Astrocyte (in vitro differentiated cells and primary cell): ENCODE measurements around the gene TSEN54. TPM values are rescaled to one million over a fixed set of nuclear protein-coding genes. Genes with fewer than 3 reads are reported as not detected.

Experiments
- DNase-seq: peaks from one replicate; pipeline ENCODE4 v3.0.0-alpha.2; 2010; ENCODE audit warnings: low read depth
- FAIRE-seq: peaks from 2 replicates; lab custom pipeline; 2011; peaks lifted over from hg19 to GRCh38; lab: Jason Lieb, UNC
- H2AFZ ChIP-seq: 2 replicates; pipeline ENCODE4 v1.6.0; 2012; ENCODE audit warnings: low read depth, low read length, inconsistent platforms
- H3K27ac ChIP-seq: 2 replicates; pipeline ENCODE4 v1.5.1; 2011; ENCODE audit warnings: low read depth, low read length, inconsistent platforms
- H3K27me3 ChIP-seq: 2 replicates; pipeline ENCODE4 v1.6.0; 2011; ENCODE audit warnings: low read length, inconsistent platforms; ENCODE audit not compliant: insufficient read depth
- H3K36me3 ChIP-seq: 2 replicates; pipeline ENCODE4 v1.5.1; 2011; ENCODE audit warnings: low read length, inconsistent platforms; ENCODE audit not compliant: insufficient read depth
- H3K4me1 ChIP-seq: 2 replicates; pipeline ENCODE4 v1.5.1; 2011; ENCODE audit warnings: low read length, inconsistent platforms; ENCODE audit not compliant: insufficient read depth
- H3K4me2 ChIP-seq: 2 replicates; pipeline ENCODE4 v1.6.0; 2012; ENCODE audit warnings: low read length, inconsistent platforms
- H3K4me3 ChIP-seq: 2 replicates; pipeline ENCODE4 v1.5.1; 2011; ENCODE audit warnings: low read depth, mild to moderate bottlenecking, low read length, inconsistent platforms; ENCODE audit not compliant: insufficient read depth
- H3K79me2 ChIP-seq: 2 replicates; pipeline ENCODE4 v1.6.0; 2012; ENCODE audit warnings: mild to moderate bottlenecking, low read length, inconsistent platforms; ENCODE audit not compliant: insufficient read depth
- H3K9ac ChIP-seq: 2 replicates; pipeline ENCODE4 v1.6.0; 2012; ENCODE audit warnings: mild to moderate bottlenecking, low read length, inconsistent platforms
- H3K9me3 ChIP-seq: 2 replicates; pipeline ENCODE4 v1.5.1; 2012; ENCODE audit warnings: low read depth, mild to moderate bottlenecking, low read length, inconsistent platforms; ENCODE audit not compliant: insufficient read depth
- H4K20me1 ChIP-seq: 2 replicates; pipeline ENCODE4 v1.6.0; 2012; ENCODE audit warnings: low read length, inconsistent platforms; ENCODE audit not compliant: insufficient read depth
- H3K27ac Mint-ChIP-seq: one replicate; pipeline ENCODE4 v1.8.0; 2021; ENCODE audit warnings: mild to moderate bottlenecking, mixed read lengths; ENCODE audit not compliant: unreplicated experiment
- H3K27me3 Mint-ChIP-seq: one replicate; pipeline ENCODE4 v1.8.0; 2021; ENCODE audit warnings: low read depth, mixed read lengths; ENCODE audit not compliant: unreplicated experiment
- H3K36me3 Mint-ChIP-seq: one replicate; pipeline ENCODE4 v1.8.0; 2021; ENCODE audit warnings: low read depth, mixed read lengths; ENCODE audit not compliant: unreplicated experiment
- H3K4me1 Mint-ChIP-seq: one replicate; pipeline ENCODE4 v1.8.0; 2021; ENCODE audit warnings: low read depth, mixed read lengths; ENCODE audit not compliant: unreplicated experiment
- H3K4me3 Mint-ChIP-seq: one replicate; pipeline ENCODE4 v1.8.0; 2021; ENCODE audit warnings: mild to moderate bottlenecking, moderate library complexity, mixed read lengths; ENCODE audit not compliant: unreplicated experiment
- H3K9me3 Mint-ChIP-seq: one replicate; pipeline ENCODE4 v1.8.0; 2021; ENCODE audit warnings: mild to moderate bottlenecking, mixed read lengths; ENCODE audit not compliant: unreplicated experiment
- EZH2 ChIP-seq: IDR thresholded peaks from 2 replicates; pipeline ENCODE4 v1.6.1; 2012; ENCODE audit warnings: mild to moderate bottlenecking, low read length, inconsistent platforms; ENCODE audit not compliant: insufficient read depth
- total RNA-seq: library from RNA; stranded (reverse); gene quantifications from 2 replicates; pipeline ENCODE4 v1.2.1, GENCODE V29; 2021
- TF ChIP-seq, protein P1 (sequence below): IDR thresholded peaks from 2 replicates; pipeline ENCODE4 v1.5.1; 2011; ENCODE audit warnings: low read depth, mild to moderate bottlenecking, inconsistent platforms, low read length, moderate library complexity; ENCODE audit not compliant: insufficient read depth

The TSEN54 gene
- total RNA-seq, 1 donor from 2014 or later, result 16.5 TPM

DNA sequence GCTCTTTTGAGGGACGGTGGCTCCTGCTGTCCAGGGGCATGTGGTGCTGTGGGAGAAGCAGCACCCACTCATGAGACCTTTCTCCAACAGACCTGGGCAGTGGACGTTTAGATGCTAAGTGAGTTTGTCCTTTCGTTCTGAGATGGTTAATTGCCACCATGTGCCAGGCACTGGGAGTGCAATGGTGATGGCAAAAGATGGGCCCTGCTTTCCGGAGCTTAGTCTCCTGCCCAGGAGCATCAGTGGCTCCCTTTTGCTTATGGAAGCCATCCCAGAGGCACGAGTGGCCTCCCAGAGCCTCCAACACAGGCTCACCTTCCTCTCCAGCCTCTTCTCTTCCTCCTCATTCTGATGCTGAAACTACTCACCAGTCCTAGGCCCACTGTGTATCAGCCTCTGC lies 29.4 kb upstream of the TSEN54 start:
- Histone ChIP-seq H2AFZ (no peak overlapping the region), H3K27ac (no peak overlapping the region), H4K20me1 (peaks cover 33% of the 10 kb centered on the region), H3K4me2 (no peak overlapping the region), H3K9ac (no peak overlapping the region), H3K4me1 (peaks cover 9% of the 10 kb centered on the region), H3K27me3 (no peaks in the 10 kb centered on the region), H3K79me2 (peaks cover 5% of the 10 kb centered on the region), H3K4me3 (no peak overlapping the region), H3K9me3 (no peaks in the 10 kb centered on the region), H3K36me3 (no peaks in the 10 kb centered on the region)
- H3K4me1 Mint-ChIP-seq, result peaks cover 8% of the 10 kb centered on the region
- DNase-seq (no peak), FAIRE-seq (no peak)
- no peak overlapping the region for H3K27ac Mint-ChIP-seq
- peaks cover 2% of the 10 kb centered on the region for H3K9me3 Mint-ChIP-seq
- peaks cover 12% of the 10 kb centered on the region for H3K36me3 Mint-ChIP-seq
- TF ChIP-seq EZH2, result no peak
- TF ChIP-seq, protein P1, sequence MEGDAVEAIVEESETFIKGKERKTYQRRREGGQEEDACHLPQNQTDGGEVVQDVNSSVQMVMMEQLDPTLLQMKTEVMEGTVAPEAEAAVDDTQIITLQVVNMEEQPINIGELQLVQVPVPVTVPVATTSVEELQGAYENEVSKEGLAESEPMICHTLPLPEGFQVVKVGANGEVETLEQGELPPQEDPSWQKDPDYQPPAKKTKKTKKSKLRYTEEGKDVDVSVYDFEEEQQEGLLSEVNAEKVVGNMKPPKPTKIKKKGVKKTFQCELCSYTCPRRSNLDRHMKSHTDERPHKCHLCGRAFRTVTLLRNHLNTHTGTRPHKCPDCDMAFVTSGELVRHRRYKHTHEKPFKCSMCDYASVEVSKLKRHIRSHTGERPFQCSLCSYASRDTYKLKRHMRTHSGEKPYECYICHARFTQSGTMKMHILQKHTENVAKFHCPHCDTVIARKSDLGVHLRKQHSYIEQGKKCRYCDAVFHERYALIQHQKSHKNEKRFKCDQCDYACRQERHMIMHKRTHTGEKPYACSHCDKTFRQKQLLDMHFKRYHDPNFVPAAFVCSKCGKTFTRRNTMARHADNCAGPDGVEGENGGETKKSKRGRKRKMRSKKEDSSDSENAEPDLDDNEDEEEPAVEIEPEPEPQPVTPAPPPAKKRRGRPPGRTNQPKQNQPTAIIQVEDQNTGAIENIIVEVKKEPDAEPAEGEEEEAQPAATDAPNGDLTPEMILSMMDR, result no peak
- H3K4me3 Mint-ChIP-seq, result no peak overlapping the region
- H3K27me3 Mint-ChIP-seq, result no peaks in the 10 kb centered on the region

DNA sequence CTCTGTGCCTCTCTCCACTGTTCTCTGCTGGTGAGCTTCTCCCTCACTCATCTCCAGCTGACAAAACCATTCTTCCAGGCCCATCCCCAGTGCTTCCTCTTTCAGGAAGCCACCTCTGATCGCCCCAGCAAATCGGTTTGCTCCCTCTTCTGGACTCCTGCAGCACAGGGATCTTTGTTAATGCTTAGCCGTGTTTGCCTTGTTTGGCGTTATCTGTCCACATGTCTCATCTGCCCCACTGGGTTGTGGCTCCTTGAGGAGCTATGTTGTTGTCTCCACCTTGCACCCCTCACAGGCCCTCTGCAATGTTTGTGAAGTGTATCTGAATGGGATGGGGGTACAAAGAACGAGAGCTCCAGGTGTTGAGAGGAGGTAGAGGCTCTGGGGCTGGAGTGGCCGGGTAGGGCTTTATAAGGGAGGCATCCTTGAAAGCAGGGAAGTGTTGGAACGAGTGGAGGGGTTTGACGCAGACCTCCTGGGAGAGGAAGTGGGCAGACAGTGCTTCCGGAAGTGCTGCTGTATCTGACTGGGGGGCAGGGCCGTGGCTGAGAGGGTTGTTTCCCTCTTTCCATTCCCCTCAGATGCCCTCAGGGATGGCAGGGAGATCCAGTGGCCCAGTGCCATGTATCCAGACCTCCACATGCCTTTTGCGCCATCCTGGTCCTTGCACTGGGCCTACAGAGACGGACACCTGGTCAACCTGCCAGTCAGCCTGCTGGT lies 28.8 kb upstream of the TSEN54 start:
- Histone ChIP-seq H2AFZ (no peak overlapping the region), H3K4me1 (peaks cover 9% of the 10 kb centered on the region), H3K4me2 (peak overlapping the region; percentile 35), H3K9me3 (no peaks in the 10 kb centered on the region), H4K20me1 (peaks cover 32% of the 10 kb centered on the region), H3K27me3 (no peaks in the 10 kb centered on the region), H3K4me3 (no peak overlapping the region), H3K79me2 (peaks cover 5% of the 10 kb centered on the region), H3K27ac (no peak overlapping the region), H3K9ac (peak overlapping the region; percentile 18), H3K36me3 (no peaks in the 10 kb centered on the region)
- no peak for TF ChIP-seq EZH2
- TF ChIP-seq, protein P1, result peak; percentile 6
- no peak for DNase-seq
- no peak for FAIRE-seq
- Mint-ChIP-seq H3K27me3 (no peaks in the 10 kb centered on the region), H3K4me1 (peaks cover 8% of the 10 kb centered on the region), H3K36me3 (peaks cover 14% of the 10 kb centered on the region), H3K4me3 (no peak overlapping the region), H3K9me3 (peaks cover 2% of the 10 kb centered on the region), H3K27ac (peak overlapping the region; percentile 13)
